Embryonic facial prominence (tissue), 1 donor: ENCODE results near the gene FAIM2.

ENCODE experiments used
- DNase-seq: peaks from one replicate; pipeline ENCODE4 v3.0.0-alpha.2; 2016; ENCODE audit errors: extremely low spot score

The FAIM2 gene

DNA sequence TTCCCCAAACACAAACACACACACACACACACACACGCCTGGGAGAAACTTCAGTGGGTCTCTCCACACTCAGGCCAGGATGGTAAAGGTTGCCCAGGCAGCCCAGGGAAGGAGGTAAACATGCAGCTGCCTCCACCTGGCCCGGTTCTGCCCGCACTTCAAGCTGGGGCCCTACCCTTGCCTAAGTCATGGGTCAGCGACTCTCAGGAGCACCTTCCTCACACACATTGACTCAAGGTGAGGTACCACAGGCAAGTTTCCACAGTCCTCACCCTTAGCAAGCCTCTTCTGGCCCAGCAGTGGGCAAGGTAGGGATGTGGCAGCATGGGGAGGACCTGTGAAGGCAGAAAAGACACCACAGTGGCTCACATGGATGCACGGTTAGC, 14.1 kb upstream of the FAIM2 start:
- DNase-seq, result no peak

DNA sequence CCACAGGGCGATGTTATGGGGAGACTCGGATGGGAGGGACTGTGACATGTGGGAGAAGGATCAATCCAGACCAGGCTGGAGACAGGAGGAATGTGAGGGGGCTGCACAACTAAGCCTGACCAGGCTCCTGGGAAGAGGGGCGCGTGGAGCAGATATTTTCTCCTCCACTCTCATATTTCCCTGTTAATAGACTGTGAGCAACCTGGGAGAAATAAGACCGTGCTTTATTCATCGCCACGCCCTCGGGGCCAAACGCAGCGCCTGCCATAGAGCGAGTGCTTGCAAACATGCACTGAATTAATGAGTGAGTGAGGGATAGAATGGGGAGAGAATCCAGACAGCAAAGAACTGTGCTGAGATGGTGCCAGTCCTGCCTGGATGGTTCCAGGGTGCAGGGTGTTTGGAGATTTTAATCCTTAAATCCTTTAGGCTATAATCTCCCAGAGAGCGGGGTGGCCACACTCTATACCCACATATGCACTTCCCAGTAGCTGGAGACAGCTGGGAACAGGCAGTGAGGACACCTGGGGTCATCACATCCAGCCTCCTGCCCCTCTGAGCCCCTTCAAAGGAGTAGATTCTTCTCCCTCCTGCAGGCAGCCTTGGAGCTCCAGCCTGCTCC, 13.6 kb upstream of the FAIM2 start:
- DNase-seq, result no peak

DNA sequence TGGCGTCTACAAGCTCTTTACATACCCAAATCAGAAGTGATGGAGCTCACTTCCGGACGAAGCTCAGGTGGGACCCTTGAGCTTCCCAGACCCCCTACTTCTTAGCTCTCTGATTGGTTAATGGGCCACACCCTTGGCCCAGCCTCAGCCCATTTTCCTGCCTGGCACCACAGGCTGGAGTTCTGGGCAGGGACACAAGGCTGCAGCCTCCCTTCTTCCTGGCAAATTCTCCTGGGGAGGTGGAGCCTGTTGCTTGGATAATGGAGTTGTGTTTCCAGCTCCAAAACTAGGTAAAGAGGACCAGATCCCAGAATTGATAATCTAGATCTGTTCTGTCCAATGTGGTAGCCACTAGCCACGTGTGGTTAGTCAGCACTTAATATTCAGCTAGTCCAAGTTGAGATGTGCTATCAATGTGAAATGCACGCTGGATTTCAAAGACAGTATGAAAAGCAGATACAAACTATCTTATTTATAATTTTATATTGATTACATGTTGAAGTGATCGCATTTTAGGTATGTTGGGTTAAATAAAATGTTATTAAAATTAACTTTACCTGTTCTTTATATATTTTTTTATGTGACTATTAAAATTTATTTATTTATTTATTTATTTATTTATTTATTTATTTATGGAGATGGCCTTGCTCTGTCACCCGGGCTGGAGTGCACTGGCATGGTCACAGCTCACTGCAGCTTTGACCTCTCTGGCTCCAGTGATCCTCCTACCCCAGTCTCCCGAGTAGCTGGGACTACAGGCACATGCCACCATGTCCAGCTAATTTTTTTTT, 12.6 kb upstream of the FAIM2 start:
- no peak for DNase-seq

DNA sequence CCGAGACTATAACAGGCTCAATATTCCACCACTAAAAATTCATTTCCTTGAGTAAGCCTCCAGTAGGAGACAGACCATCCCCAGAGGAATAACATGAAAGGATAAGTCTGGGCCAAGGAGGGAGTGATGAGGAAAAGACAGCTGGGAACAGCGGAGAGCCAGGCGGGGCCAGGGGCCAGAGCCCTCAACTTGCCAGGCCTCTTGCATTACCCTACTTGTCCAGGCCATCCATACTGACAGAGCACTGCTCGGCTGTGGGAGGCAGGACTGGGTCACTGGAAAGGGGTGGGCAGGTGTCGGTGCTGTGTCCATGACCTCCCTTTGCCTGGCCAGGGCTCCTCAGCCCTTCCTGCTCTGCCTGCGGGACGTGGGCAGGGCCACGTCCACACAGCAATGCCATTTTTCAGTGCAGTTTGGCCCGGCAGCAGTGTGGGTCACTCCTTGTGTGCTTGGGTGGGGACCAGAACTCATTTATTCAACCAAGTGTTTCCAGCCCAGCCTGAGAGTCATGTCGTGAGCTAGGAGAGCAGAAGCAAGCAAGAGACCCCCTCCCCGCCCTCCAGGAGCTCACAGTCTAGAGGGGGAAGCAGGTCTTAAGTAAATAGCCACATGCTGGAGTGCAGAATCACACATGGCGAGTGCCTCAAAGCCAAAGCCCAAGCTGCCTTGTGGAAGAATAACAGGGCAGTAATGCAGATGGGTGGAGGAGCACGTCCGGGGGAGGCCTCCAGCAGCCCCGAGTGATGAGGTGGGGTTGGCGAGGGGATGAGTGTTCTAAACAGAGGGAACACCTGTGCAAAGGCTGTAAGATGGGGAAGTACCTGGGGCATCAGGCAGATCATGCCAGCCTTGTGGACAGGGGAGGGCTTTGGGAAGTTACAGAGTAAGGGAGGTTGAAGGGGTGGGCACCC, 8.9 kb upstream of the FAIM2 start:
- no peak for DNase-seq

DNA sequence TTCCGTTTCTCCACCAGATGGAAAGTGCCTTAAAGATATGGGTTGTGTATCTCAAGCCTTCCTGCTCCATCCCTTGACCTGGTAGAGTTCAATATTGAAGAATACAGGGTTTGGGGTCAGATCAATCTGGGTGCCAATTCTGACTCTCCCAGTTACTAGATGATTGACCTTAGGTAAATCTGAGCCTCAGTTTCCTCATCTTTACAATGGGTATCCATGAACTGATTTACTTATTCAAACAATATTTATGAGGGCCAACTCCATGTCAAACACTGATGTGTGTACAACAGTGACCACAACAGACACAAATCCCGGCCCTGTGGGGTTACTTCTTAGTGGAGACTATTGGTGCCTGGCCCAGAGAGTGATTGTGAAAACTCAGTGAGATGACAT, 7.5 kb upstream of the FAIM2 start:
- DNase-seq, result no peak

DNA sequence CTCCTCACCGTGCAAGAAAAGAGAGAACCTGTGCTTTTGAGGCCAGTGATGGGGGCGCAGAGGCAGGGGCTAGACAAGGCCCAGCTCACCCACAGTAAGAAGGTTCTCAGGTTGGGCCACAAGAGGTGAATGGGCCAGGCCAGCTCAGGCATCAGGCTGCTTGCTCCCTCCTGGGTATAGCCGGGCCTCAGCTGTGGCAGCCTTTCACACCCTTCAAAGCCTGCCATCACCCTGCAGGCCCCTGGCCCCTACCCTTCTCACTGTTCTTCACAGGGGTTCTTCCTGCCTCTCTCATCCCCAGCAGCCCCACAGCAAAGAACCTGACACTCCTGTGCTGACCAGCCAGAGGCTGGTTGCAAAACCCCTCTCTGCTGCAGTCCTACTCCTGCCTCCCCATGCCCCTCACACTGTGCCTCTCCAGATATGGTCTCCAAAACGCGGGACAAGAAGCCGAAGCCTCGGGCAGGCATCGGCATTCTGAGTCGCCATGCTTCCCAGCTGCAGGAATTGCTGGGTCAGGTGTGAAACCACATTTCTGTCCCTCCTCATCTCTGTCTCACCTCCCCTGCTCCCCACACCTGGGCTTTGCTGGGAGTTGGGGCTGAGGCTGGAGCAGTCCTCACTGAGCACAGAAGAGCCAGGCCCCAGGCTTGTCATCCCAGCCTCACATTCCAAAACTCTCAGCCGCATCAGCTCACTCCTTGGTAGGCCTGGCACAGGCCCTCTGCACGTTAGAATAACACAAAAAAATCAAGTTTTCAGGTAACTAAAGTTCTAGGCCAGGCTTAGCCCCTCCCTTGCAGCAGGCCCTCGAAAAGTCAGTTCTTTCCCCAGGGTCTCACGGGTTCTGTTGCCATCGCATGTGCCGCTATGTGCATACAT, 6.9 kb upstream of the FAIM2 start:
- no peak for DNase-seq

DNA sequence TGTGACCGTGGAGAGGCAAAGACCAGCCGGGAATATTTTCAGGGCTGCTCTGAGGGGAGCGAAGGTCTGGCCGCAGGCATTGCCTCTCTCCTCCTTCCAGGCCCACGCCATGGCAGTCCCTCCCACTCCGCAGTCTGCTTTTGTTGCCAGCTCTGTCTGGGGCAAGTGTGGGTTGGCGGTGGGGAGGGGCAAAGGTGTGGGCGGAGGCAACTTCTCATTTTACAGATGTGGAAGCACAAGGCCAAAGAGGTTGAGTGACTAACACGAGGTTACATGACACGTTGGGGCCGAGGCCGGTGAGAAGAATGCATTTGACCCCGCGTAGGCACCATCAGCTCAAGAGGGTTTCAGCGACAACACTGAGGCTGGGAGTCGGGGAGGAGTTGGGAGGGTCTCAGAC, 6.1 kb upstream of the FAIM2 start:
- no peak for DNase-seq

DNA sequence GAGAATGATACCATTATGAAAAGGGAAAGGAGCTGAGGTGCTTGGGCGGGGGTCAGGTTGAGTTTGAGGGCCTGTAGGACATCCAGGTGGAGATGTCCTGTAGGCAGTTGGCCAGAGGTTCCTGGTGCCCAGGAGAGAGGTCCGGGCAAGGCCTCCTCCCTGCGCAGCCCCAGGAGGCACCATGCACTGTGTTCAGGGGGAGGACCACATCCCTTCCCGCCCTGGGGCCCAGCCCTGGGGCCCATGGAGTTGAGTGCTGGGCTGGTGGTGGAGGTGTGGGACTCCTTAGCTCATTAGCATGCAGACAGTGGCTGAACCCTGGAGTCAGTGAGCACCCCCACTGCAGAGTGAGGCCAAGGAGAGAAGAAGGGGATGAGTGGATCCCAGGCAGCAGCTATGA, 5.7 kb upstream of the FAIM2 start:
- DNase-seq, result no peak

DNA sequence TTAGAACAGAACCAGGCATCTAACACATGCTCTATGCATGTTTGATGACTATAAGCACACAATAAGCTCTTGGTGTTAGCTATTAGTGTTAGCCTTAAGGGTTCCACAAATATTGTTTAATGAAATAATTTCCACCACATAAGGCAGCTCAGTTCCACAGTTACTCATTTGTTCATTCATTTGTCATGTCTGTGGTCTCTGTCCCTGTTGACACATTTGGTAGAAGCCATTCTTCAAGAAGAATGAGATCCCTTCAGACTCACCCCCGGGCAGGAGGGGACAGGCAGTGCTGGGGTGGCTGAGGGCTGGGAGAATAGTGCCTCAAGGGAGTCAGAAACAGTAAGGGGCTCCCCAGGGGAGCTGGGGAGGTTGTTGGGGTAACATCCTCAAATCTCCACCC, 3.7 kb upstream of the FAIM2 start:
- DNase-seq, result no peak

DNA sequence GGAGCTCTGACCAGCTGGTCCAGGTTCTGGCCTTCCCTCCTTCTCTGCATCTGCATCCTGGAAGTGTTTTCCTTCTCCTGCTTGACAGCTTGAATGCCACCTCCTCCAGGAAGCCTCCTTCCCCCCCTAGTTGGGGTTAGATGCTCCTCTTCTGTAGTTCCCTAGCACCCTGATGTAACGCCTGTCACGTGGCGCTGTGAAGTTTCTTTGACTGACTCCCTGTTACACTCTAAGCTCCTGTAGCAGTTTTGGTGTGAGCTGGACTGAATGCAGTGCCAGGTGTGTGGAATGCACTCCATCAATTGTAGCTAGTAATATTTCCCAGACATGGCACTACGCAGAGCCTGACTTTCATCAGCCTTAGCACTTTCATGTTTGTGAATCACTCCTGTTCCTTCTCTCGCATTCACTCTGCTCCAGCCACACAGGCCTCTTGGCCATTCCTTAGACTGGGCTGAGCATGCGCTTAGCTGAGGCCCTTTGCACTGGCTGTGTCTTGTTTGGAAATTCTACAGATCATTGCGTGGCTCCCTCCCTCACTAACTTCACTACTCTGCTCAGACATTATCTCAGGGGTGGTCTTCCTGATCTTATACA, 2.1 kb upstream of the FAIM2 start:
- no peak for DNase-seq

DNA sequence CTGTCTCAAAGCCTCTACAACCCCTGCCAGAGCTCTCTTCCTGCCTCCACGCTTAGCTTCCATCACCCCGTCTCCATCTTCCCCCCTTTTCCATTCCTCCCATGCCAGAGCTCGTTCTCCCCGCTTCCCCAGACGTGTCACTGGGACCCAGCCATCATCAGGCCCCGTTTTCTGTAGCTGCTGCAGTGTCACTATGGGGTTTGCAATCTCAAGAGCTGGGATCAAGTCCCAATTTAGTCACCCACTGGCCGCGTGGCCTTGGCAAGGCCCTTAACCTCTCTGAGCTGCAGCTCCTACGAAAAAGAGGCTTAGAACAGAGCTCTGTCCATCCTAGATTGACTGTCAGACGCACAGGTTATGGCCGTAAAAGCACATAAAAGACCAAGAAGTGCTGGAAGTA, 901 bp upstream of the FAIM2 start:
- DNase-seq, result no peak

DNA sequence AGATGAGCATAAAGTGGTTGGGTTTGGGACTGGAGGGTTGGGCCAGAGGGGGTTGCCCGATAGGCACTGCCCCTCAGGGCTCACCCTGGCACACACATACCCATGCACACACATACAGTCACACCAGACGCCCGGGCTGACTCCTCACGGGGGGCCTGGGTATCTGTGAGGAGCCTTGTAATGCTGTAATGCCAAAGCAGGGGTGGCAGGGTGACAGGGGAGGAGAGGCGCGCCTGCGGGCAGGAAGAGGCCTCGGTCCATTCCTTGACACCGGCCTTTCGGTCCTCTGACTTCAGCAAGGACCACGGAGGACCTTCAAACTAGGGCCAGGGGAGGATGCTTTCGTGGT, 375 bp downstream of the FAIM2 start:
- DNase-seq, result no peak

DNA sequence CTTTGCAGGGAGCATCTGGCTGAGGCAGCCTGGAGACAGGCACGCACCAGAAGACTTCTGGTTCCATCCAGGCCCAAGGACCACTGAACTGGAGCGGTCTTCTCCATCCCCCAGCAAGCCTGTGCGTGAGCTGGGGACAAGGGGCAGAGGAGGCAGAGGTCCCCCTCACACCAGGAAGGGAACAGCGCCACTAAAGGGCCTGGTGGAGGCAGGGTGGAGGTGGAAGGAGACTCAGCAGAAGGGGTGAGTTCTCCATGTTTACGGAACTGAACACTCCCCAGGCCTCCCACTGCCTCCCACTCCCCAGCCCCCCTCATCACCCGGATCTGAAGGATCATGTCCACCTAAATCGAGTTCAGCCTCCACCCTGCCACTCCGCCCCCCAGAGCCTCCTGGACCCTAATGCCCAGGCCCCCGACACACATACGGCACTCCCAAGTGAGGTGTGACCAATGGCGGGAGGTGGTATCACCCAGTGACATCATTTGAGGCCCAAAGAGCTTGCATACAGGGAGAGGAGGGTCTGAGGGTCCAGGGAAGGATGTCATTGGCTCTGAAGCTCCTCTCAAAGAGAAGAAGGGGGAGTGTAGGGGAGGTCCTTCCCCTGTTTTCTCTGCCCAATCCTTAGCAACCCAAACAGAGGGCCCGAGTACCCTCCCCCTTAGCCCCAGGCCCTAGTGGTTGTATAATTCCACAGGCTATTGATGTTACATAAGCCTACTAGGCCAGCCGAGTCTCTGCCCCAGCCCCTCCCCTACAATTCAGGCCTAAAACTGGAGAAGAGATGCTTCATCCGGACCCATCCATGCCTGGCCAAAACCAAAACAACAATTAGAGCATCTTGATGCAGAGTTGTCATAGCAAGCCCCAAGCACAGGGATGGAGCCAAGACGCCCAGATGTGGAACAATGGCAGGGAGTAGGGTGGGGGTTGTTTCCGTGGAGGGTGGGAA, 1.0 kb downstream of the FAIM2 start:
- DNase-seq, result no peak

DNA sequence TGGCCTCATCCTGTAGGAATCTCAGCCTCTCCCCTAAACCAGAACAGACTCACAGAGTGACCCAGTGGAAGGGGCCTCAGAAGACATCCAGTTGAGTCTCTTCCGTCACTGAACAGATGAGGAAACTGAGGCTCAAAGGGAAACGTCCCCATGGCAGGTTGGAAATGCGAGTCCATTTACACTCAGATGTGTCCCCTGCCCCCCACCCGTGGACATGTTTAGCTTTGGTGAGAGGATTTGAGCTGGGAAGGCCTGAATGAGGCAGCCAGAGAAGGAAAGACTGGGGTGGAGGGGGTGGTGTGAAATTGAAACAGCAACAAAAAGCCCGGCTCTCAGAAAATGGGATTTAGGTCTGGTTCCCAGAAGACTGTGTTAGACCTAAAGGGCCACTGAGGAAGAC, 1.7 kb downstream of the FAIM2 start:
- DNase-seq, result no peak

DNA sequence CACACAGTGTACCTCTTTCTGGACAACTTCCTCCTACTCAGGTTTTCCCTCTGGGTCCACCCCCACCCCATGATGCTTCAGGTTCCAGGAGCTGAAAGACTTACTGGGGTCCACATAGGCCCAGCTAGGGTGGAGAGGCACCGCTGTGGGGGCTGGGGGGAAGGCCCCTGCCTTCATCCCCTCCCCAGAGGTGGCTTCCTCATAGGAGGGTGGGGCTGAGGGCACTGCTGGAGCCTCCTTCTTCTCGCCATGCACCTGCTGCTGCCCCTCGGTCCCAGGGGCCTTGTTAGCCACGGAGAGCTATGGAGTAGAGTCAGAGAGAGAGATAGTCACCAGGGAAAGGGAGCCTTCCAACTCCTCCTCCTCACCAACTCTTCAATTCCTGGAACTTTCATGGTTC, 2.7 kb downstream of the FAIM2 start:
- DNase-seq, result no peak

DNA sequence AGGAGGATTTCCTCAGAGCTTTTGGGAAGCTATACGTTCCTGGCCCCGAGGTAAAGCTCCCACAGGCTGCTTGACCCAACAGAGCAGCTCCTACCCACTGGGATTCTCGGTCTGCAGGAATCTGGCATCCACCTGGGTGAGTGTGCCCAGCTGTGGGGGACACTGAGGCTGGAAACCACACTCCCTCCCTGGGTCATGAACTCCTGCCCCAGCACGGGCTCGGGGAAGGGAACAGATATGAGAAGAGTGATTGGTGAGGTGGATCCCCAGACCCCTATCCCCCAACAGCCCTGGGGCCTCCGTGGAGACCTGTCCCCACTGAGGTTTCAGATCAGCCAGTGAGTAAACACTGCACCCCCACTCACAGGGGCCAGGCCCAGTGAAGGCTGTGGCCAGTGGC, 3.3 kb downstream of the FAIM2 start:
- no peak for DNase-seq

DNA sequence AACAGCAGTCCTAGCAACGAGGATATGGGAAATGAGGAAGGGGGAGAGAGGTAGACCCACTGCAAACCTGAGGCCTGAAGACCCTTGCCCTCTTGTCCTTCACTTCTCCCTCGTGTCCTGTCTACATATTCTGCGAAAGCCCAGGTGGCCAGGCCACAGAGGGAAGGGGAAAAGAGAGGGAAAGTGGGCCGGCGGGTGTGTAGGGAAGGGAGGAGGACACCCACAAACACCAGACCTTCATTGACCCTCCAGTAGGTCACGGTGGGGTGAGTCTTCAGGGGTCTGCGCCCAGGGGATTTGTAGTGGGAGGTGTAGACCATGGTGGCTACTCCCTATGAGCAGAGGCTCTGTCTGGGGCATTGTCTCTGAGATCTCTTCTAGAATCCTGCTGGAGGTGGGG, 3.8 kb downstream of the FAIM2 start:
- no peak for DNase-seq

DNA sequence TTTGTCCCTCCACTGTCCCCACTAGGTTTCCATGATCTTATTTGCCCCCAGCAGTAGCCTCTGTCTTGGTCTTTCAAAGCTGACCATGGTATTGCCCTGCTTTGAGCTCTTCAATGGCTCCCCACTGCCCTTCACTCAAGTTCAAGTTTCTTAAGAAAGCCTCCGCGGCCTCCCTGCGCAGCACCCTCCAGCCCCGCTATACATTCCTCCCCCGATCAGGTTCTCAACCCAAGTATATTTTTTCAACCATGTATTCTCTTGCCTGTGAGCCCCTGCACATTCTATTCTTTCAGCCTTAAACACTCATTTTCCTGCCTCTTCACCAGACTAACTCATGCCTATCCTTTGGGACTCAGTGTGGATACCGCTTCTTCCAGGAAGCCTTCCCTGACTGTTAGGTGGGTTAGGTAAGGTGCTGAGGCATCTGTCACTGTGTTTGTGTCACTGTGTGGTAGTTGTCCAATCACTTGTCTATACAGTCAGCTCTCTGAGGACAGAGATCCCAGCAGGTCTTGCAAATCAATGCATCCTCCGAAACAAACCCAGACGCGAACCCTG, 4.3 kb downstream of the FAIM2 start:
- DNase-seq, result no peak

DNA sequence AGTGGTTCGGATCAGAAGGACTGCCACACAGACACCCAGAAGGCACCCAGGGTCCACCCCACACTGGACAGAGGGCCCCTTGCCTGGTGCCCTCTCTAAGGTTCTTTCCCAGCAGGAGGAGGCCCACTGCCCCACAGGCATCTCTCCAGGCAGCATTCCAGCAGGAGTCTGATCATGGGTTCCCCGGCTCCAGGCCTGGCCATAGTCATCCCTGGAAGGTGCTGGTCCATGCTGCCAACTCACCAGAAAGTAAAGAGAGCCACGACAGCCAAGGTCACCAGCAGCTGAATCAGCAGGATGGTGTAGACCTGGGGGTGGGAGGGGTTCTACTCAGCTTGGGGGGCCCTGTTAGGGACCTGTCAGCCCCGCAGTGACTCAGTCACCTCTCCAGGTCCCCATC, 6.4 kb downstream of the FAIM2 start:
- DNase-seq, result no peak

DNA sequence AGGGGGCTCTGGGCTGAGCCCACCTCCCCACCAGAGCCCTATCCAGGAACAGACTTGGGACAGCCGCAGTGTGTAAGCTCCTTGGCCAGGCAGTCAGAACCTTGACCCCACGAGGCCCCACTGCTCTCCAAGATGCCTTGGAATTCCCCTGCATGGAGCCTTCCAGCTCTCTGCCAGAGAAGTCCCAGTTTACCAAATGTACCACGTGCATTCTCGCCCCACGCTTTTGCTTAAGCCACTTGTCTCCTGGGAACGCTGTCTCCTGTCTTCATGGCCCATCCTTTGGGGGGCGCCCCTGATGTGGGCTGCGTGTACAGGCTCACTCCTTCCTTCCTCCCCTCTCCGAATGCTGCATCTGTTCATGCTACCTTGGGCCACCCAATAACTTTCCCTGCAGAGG, 7.9 kb downstream of the FAIM2 start:
- no peak for DNase-seq
